ENCODE measurements around the gene SMARCA5. TPM values are rescaled to one million over a fixed set of nuclear protein-coding genes. Genes with fewer than 3 reads are reported as not detected.

SMARCA5 gene
- total and polyA plus RNA-seq, 10 of the 15 experiments (the other 5 are each of a cell fraction or from before 2014, with no cell fraction given) = 21.7 to 69.6 (median 37.4) TPM

GRCh38 chr4:143558823-143559756 lies 45.6 kb downstream of the SMARCA5 start (continued):
- TF ChIP-seq SMC3 (IDR thresholded peaks at IDR 0.05; ENCODE audit: borderline replicate concordance, low read length) (peak; percentile 62; the same call in 1 of the 2 replicates), NFXL1 (IDR thresholded peaks at IDR 0.05; ENCODE audit: borderline replicate concordance) (no peak), ESRRA (IDR thresholded peaks at IDR 0.05; ENCODE audit: low read length) (no peak), TCF3 (IDR thresholded peaks at IDR 0.05; ENCODE audit: borderline replicate concordance, insufficient read depth, low read depth, low read length) (0 out of 2 replicates have a peak, but pooled peaks have one; percentile 22), PKNOX1 (IDR thresholded peaks at IDR 0.05) (peak; percentile 76), TCF7 (IDR thresholded peaks at IDR 0.05; ENCODE audit: borderline replicate concordance) (0 out of 2 replicates have a peak, but pooled peaks have one; percentile 25), FOXM1 (IDR thresholded peaks at IDR 0.05; ENCODE audit: low read depth, low read length) (peak; percentile 62; the same call in 1 of the 2 replicates), ZNF687 (IDR thresholded peaks at IDR 0.05) (0 out of 2 replicates have a peak, but pooled peaks have one; percentile 58), EGR1 (IDR thresholded peaks at IDR 0.05; ENCODE audit: borderline replicate concordance in 1 of 2, low read depth in 2 of 2, low read length in 2 of 2) (no peak), SMARCA5 (IDR thresholded peaks at IDR 0.05) (peak; percentile 51; the same call in 1 of the 2 replicates), GATAD2B (conservative IDR thresholded peaks at IDR 0.05; ENCODE audit: low read depth) (0 out of 2 replicates have a peak, but pooled peaks have one; percentile 53), POU2F2 (IDR thresholded peaks at IDR 0.05; ENCODE audit: borderline replicate concordance, low read depth, low read length) (0 out of 3 replicates have a peak, but pooled peaks have one; percentile 3), NR2F1 (conservative IDR thresholded peaks at IDR 0.05) (peak; percentile 62), BRCA1 (IDR thresholded peaks at IDR 0.05; ENCODE audit: low read depth, low read length) (no peak), TARDBP (IDR thresholded peaks at IDR 0.05; ENCODE audit: borderline replicate concordance) (no peak), POLR2AphosphoS5 (IDR thresholded peaks at IDR 0.05; ENCODE audit: low read length) (peak; percentile 39; the same call in 1 of the 2 replicates), CREB1 (IDR thresholded peaks at IDR 0.05; ENCODE audit: low read depth) (peak; percentile 93), ZNF207 (IDR thresholded peaks at IDR 0.05; ENCODE audit: borderline replicate concordance) (0 out of 2 replicates have a peak, but pooled peaks have one; percentile 34)
